Neural progenitor cell (in vitro differentiated cells): Measurements from ENCODE around the gene TRABD. TPM values are rescaled to one million over a fixed set of nuclear protein-coding genes. Genes with fewer than 3 reads are reported as not detected.

Experiments used
- DNase-seq: peaks from one replicate; pipeline ENCODE4 v3.0.0-alpha.2; 2016; ENCODE audit warnings: low spot score
- H2AFZ ChIP-seq: fragments of 200-600 bp; sonication (generic); replicated peaks from 2 replicates; pipeline ENCODE4 v1.6.1; 2016; ENCODE audit warnings: antibody characterized with exemption
- H3F3A ChIP-seq: fragments of 200-600 bp; sonication (generic); 2 replicates; pipeline ENCODE4 v1.6.1; 2016; ENCODE audit warnings: antibody characterized with exemption, low read depth
- H3K27ac ChIP-seq: fragments of 200-600 bp; sonication (generic); 2 replicates; pipeline ENCODE4 v1.5.1; 2016; ENCODE audit warnings: mild to moderate bottlenecking
- H3K27me3 ChIP-seq: fragments of 200-600 bp; sonication (generic); 2 replicates; pipeline ENCODE4 v1.6.1; 2016; ENCODE audit warnings: mild to moderate bottlenecking, moderate library complexity
- H3K36me3 ChIP-seq: fragments of 200-600 bp; sonication (generic); 2 replicates; pipeline ENCODE4 v1.5.1; 2016
- H3K4me1 ChIP-seq: fragments of 200-600 bp; sonication (generic); 2 replicates; pipeline ENCODE4 v1.6.1; 2016; ENCODE audit warnings: mixed run types
- H3K4me2 ChIP-seq: fragments of 200-600 bp; sonication (generic); 2 replicates; pipeline ENCODE4 v1.6.1; 2016
- H3K4me3 ChIP-seq: fragments of 200-600 bp; sonication (generic); 2 replicates; pipeline ENCODE4 v1.5.1; 2016
- H3K79me2 ChIP-seq: fragments of 200-600 bp; sonication (generic); 2 replicates; pipeline ENCODE4 v1.6.1; 2016; ENCODE audit warnings: low read depth
- H3K9ac ChIP-seq: fragments of 200-600 bp; sonication (generic); 2 replicates; pipeline ENCODE4 v1.6.1; 2016
- H3K9me3 ChIP-seq: fragments of 200-600 bp; sonication (generic); 2 replicates; pipeline ENCODE4 v1.5.1; 2016; ENCODE audit warnings: low read depth
- H4K20me1 ChIP-seq: fragments of 200-600 bp; sonication (generic); 2 replicates; pipeline ENCODE4 v1.6.1; 2016; ENCODE audit warnings: low read depth
- H3K27ac Mint-ChIP-seq: 3 replicates; pipeline ENCODE4 v1.8.0; 2021; ENCODE audit warnings: mixed read lengths
- H3K27me3 Mint-ChIP-seq: 2 replicates; pipeline ENCODE4 v1.8.0; 2022; ENCODE audit warnings: low read depth, mild to moderate bottlenecking, inconsistent platforms, moderate library complexity, mixed read lengths; ENCODE audit not compliant: insufficient read depth
- H3K36me3 Mint-ChIP-seq: 3 replicates; pipeline ENCODE4 v1.8.0; 2021; ENCODE audit warnings: mixed read lengths
- H3K4me1 Mint-ChIP-seq: 3 replicates; pipeline ENCODE4 v1.8.0; 2021; ENCODE audit warnings: mixed read lengths
- H3K4me3 Mint-ChIP-seq: 3 replicates; pipeline ENCODE4 v1.8.0; 2021; ENCODE audit warnings: mild to moderate bottlenecking, moderate library complexity, mixed read lengths
- H3K9me3 Mint-ChIP-seq: 3 replicates; pipeline ENCODE4 v1.8.0; 2020; ENCODE audit warnings: mixed read lengths
- CTCF ChIP-seq: fragments of 200-600 bp; sonication (generic); IDR thresholded peaks from 2 replicates; pipeline ENCODE4 v1.5.1; 2017; ENCODE audit warnings: antibody characterized with exemption, mild to moderate bottlenecking
- EZH2 ChIP-seq: fragments of 200-600 bp; sonication (generic); IDR thresholded peaks from 2 replicates; pipeline ENCODE4 v1.6.1; 2017; ENCODE audit warnings: antibody characterized with exemption, mild to moderate bottlenecking, moderate library complexity
- EZH2phosphoT487 ChIP-seq: fragments of 200-600 bp; sonication (generic); IDR thresholded peaks from 2 replicates; pipeline ENCODE4 v1.6.1; 2017; ENCODE audit warnings: antibody characterized with exemption
- total RNA-seq: library from RNA; depleted of rRNA; stranded (reverse); fragments of >200 nt; gene quantifications from 2 replicates; pipeline ENCODE4 v1.2.3, GENCODE V29; 2015; ENCODE audit warnings: low replicate concordance

Gene TRABD
- total RNA-seq, 1 donor from 2014 or later = 15.4 TPM

- peaks cover 6% of the 10 kb centered on the region for H3K27me3 Mint-ChIP-seq
- DNase-seq = peak; percentile 31
- TF ChIP-seq EZH2phosphoT487 (no peak), CTCF (peak; percentile 53), EZH2 (no peak)
- H3K27ac ChIP-seq = no peak overlapping the region
- H4K20me1 ChIP-seq = peaks cover 32% of the 10 kb centered on the region
- no peaks in the 10 kb centered on the region for H3K4me1 ChIP-seq
- no peak overlapping the region for H3K4me2 ChIP-seq
- H3K9ac ChIP-seq = no peak overlapping the region
- no peak overlapping the region for H3K4me3 Mint-ChIP-seq
- peaks cover 19% of the 10 kb centered on the region for H3K36me3 Mint-ChIP-seq
- H3K79me2 ChIP-seq = peaks cover 35% of the 10 kb centered on the region
- H3K4me1 Mint-ChIP-seq = peaks cover 22% of the 10 kb centered on the region
- peaks cover 3% of the 10 kb centered on the region for H3K9me3 Mint-ChIP-seq
- peaks cover 9% of the 10 kb centered on the region for H3F3A ChIP-seq
- no peaks in the 10 kb centered on the region for H3K36me3 ChIP-seq
- H3K27ac Mint-ChIP-seq = peak overlapping the region; percentile 53
- H3K4me3 ChIP-seq = no peak overlapping the region
- H3K27me3 ChIP-seq = no peaks in the 10 kb centered on the region
- no peak overlapping the region for H2AFZ ChIP-seq
- no peaks in the 10 kb centered on the region for H3K9me3 ChIP-seq
Measured at GRCh38 chr22:50236731-50237409, 51.2 kb downstream of the TRABD start.

DNA sequence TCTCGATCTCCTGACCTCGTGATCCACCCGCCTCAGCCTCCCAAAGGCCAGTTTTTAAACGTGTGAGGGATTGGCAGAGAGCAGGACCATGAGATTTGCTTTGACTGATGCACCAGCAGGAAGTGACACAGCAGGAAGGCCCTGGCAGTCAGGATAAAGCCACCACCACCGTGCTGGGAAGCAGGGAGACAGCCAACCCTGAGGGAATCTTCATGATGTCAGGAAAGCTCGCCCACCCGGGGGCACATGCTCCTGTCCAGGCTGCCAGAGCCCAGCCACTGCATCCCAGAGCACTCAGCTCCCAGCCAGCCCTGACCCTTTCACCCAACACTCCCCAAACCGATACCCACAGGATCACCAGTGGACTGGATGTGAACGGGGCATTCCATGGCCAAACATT, 53.0 kb downstream of the TRABD start:
- H3K9me3 Mint-ChIP-seq = peaks cover 3% of the 10 kb centered on the region
- Histone ChIP-seq H4K20me1 (peaks cover 49% of the 10 kb centered on the region), H3K36me3 (no peaks in the 10 kb centered on the region), H3K9ac (no peak overlapping the region), H3K4me2 (no peak overlapping the region), H3K79me2 (peaks cover 53% of the 10 kb centered on the region), H3K4me1 (peaks cover 9% of the 10 kb centered on the region), H3K4me3 (no peak overlapping the region), H3K27ac (no peak overlapping the region), H3F3A (peaks cover 12% of the 10 kb centered on the region), H3K27me3 (no peaks in the 10 kb centered on the region), H3K9me3 (no peaks in the 10 kb centered on the region), H2AFZ (no peak overlapping the region)
- no peak for TF ChIP-seq CTCF
- no peak for TF ChIP-seq EZH2
- no peak for TF ChIP-seq EZH2phosphoT487
- H3K4me1 Mint-ChIP-seq = peaks cover 33% of the 10 kb centered on the region
- peaks cover 14% of the 10 kb centered on the region for H3K36me3 Mint-ChIP-seq
- no peak overlapping the region for H3K27ac Mint-ChIP-seq
- DNase-seq = no peak
- H3K27me3 Mint-ChIP-seq = peaks cover 6% of the 10 kb centered on the region
- H3K4me3 Mint-ChIP-seq = no peak overlapping the region

DNA sequence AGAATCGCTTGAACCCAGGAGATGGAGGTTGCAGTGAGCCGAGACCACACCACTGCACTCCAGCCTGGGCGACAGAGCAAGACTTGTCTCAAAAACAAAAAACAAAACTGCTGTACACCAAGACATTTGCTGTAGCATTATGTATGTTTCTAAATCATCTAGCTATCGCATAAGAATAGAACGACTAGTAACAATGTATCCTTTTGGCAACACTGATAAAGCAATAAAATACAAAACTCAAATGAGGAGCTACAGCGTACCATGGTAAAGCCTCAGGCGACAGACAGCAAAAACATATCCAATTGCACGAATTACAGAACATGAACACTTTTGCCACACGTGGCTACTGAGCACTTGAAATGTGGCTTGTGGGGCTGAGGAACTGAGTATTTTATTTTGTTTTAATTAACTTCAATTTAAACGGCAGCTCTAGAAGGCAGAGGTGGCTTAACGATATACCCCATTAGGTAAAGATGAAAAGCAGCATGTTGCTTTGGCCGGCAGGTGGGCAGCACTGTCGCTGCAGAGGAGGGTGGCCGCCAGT, 56.8 kb downstream of the TRABD start:
- peaks cover 58% of the 10 kb centered on the region for H3K79me2 ChIP-seq
- no peaks in the 10 kb centered on the region for H3K9me3 Mint-ChIP-seq
- peak overlapping the region; percentile 94 for H3K4me3 ChIP-seq
- peaks cover 2% of the 10 kb centered on the region for H3K27me3 Mint-ChIP-seq
- H3K4me1 ChIP-seq = peaks cover 13% of the 10 kb centered on the region
- no peak overlapping the region for H2AFZ ChIP-seq
- peak overlapping the region; percentile 93 for H3K4me2 ChIP-seq
- H3K27ac ChIP-seq = no peak overlapping the region
- H3K4me3 Mint-ChIP-seq = peak overlapping the region; percentile 100
- H3K4me1 Mint-ChIP-seq = peaks cover 35% of the 10 kb centered on the region
- peaks cover 53% of the 10 kb centered on the region for H4K20me1 ChIP-seq
- H3F3A ChIP-seq = peaks cover 18% of the 10 kb centered on the region
- no peaks in the 10 kb centered on the region for H3K9me3 ChIP-seq
- no peaks in the 10 kb centered on the region for H3K36me3 ChIP-seq
- H3K27ac Mint-ChIP-seq = no peak overlapping the region
- TF ChIP-seq CTCF (no peak), EZH2phosphoT487 (no peak), EZH2 (no peak)
- H3K36me3 Mint-ChIP-seq = peaks cover 4% of the 10 kb centered on the region
- no peak for DNase-seq
- no peaks in the 10 kb centered on the region for H3K27me3 ChIP-seq
- H3K9ac ChIP-seq = no peak overlapping the region
